Putamen (tissue), 1 donor: ENCODE measurements around the gene GATB.

Experiments used
- DNase-seq: peaks from one replicate; pipeline ENCODE4 v3.0.0-alpha.2; 2016; ENCODE audit warnings: low spot score

GATB gene

GRCh38 chr4:151760712-151761661 lies at the start of gene GATB:
Gene GATB, minus strand, starts transcription at chr4:151761007. Its CDS starts 25 bp downstream, at chr4:151760982.
- DNase-seq: peak; percentile 99

GRCh38 chr4:151810476-151810875 lies 49.7 kb upstream of the GATB start:
- no peak for DNase-seq

- DNase-seq: peak; percentile 20
Measured at GRCh38 chr4:151809716-151810115, 48.9 kb upstream of the GATB start.

GRCh38 chr4:151808542-151808941 lies 47.7 kb upstream of the GATB start:
- no peak for DNase-seq

GRCh38 chr4:151808120-151808529 lies 47.3 kb upstream of the GATB start:
- no peak for DNase-seq

- DNase-seq: no peak
Measured at GRCh38 chr4:151807220-151807619, 46.4 kb upstream of the GATB start.

GRCh38 chr4:151806511-151806927 lies 45.7 kb upstream of the GATB start:
- DNase-seq: no peak

- DNase-seq: no peak
Measured at GRCh38 chr4:151804821-151805220, 44.0 kb upstream of the GATB start.

- DNase-seq: no peak
Measured at GRCh38 chr4:151804086-151804630, 43.4 kb upstream of the GATB start.

GRCh38 chr4:151803246-151803645 lies 42.4 kb upstream of the GATB start:
- DNase-seq: no peak

- no peak for DNase-seq
Measured at GRCh38 chr4:151801547-151802516, 41.0 kb upstream of the GATB start.

- DNase-seq: no peak
Measured at GRCh38 chr4:151799417-151800012, 38.7 kb upstream of the GATB start.

- DNase-seq: peak; percentile 55
Measured at GRCh38 chr4:151798678-151799416, 38.0 kb upstream of the GATB start.

GRCh38 chr4:151797853-151798252 lies 37.0 kb upstream of the GATB start:
- no peak for DNase-seq

GRCh38 chr4:151797131-151797530 lies 36.3 kb upstream of the GATB start:
- DNase-seq: no peak

GRCh38 chr4:151796106-151796505 lies 35.3 kb upstream of the GATB start:
- peak; percentile 59 for DNase-seq

- DNase-seq: no peak
Measured at GRCh38 chr4:151792995-151793394, 32.2 kb upstream of the GATB start.

- DNase-seq: no peak
Measured at GRCh38 chr4:151792530-151792929, 31.7 kb upstream of the GATB start.

GRCh38 chr4:151788021-151788420 lies 27.2 kb upstream of the GATB start:
- no peak for DNase-seq

- DNase-seq: no peak
Measured at GRCh38 chr4:151786158-151786495, 25.3 kb upstream of the GATB start.

GRCh38 chr4:151785484-151786157 lies 24.8 kb upstream of the GATB start:
- DNase-seq: no peak
